GM18520 (cell line): ENCODE measurements around the gene CDO1.

ENCODE experiments used
- ATAC-seq: cut with Tn5 transposase; IDR thresholded peaks from one replicate; pipeline ENCODE4 v1.9.1; 2021; ENCODE audit not compliant: unreplicated experiment

The CDO1 gene

GRCh38 chr5:115795700-115796099, 20.8 kb downstream of the CDO1 start:
- no peak for ATAC-seq

GRCh38 chr5:115788440-115788839, 28.0 kb downstream of the CDO1 start:
- ATAC-seq = no peak

DNA sequence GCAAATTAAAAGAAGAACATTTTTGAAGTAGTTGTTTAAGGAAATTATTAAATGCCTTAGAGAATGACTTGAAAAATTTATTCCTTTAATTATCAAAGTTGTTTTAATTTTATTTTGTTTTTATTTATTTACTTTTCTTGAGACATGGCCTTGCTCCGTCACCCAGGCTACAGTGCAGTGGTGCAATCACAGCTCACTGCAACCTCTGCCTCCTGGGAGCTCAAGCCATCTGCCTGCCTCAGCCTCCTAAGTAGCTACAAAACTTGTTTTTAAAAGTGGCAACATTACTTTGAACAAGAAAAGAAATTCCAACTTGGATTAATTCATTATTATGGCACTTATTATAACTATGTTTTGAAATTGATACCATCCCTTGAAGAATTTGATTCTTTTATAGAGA, 29.0 kb downstream of the CDO1 start:
- no peak for ATAC-seq

DNA sequence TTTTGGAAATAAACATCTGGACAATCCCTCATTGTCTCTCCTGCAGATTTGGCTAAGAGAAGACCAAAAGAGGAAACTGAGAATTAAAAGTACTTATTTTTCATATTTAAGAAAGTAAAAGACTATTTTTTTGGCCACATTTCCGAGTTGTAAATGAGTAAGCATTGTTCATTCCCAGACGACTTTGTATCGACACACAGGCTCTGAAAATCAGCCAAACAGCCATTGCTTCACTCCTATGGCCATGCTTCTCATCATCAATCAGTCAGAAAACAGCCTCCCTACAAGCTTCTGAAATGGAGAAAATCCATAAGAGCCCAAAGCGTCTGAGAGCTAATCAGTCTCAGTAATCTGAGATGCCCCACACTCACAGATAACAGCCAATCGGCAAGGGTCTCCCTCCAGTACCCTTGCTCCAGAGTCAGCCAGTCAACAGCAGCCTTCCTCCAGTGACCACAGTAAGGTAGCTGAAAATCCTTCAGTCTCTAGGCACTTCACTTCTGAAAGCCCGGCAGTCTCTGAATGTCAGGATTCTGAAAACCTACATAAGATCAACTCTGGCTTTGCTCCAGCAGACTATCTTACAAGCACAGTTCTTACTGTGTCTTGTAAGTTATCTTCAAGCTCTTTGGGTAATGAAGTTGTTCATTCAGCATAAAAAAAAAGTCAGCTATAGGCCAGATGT, 30.9 kb downstream of the CDO1 start:
- ATAC-seq = no peak

DNA sequence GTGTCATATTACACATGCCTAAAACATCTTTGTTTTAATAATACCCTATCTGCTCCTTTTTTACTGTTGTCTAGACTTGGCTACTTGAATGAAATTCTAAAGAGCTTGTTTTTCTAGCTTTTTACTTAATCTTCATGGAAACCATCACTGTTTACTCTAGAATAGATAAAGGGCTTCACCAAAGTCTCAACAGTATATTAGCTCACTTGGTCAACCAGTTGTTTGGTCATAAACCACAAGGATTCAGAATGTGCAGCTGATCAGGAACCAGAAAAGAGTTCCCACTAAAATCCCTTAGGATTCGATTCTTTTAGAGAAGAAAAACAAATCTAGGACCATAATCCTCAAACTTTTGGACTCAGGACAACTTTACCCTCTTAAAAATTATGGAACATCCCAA, 38.0 kb downstream of the CDO1 start:
- no peak for ATAC-seq

- ATAC-seq = no peak
Observed at GRCh38 chr5:115776989-115777388, 39.5 kb downstream of the CDO1 start.

GRCh38 chr5:115775999-115776398, 40.5 kb downstream of the CDO1 start:
- ATAC-seq = no peak

DNA sequence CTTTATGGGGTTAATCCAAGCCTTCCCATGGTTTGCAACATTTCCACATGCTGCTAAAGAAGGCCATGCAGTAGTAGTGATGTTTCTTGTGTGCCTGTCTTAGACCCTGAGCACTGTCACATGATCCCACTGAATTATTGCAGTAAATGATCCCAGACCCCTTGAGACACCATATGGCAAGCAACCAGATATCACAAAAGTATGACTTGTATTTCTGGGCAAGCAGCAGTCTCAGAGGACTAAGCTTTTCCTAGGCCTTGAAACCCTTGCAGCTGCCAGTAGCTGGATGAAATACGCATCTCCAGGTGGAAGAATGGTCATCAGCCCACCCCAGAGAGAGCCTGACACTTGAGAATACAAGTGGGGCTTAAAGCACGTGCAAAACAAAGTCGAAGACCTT, 41.8 kb downstream of the CDO1 start:
- no peak for ATAC-seq

GRCh38 chr5:115772731-115773475, 43.6 kb downstream of the CDO1 start:
- ATAC-seq = no peak

- ATAC-seq = no peak
Observed at GRCh38 chr5:115770466-115770865, 46.0 kb downstream of the CDO1 start.

- ATAC-seq = no peak
Observed at GRCh38 chr5:115767424-115767823, 49.0 kb downstream of the CDO1 start.

DNA sequence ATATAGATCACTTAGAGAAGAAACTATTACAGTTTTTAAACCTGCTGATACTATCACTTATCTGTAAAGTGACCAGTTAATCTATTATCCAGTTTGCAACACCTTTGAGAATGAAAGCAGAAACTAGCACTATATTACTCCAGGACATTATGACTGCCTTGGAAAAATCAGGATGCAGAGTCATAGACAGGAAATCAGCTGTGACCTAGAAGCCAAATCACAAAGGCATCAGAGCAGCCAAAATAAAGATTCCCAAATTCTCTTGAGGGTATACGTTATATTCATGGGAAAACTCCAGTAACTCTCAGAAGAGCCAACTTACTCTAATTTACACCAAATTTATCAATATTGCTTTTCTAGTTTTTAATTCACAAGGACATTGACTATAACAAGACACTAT, 49.9 kb downstream of the CDO1 start:
- ATAC-seq = no peak

DNA sequence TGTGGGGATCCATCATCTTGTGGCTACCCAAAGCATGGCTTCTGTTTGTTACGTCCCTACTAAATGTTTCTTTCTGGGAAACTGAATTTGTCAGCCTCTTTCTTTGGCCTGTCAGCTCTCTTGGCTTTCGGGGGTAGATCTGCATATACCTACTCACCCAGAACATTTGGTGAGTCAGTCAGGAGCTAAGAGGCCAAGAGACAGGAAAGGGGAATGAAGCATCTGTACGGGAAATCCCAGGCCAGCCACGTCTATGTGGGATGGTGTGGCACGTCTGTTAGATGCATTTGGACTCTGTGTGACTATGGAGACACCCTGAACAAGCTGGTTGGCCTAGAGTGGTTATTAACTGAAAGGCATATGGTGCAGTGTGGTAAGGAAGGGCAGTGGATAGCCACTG, 58.1 kb downstream of the CDO1 start:
- ATAC-seq = peak; percentile 83

DNA sequence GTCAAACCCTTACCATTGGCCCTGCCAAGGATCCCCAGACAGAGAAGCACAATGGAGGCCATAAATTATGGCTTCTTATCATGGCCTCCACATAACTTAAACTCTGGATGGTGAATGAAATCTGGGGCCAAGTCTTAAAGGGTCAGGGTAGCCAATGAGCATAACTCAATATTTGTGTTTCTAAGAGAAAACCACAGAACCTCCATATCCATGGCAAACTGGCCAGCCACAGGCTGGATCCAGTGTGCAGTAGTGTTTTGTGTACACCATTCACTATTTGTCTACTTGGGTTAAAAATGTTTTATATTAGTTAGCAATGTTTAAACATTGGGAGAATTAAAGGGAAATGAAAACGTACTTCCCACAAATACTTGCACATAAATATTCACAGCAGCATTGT, 60.8 kb downstream of the CDO1 start:
- no peak for ATAC-seq
